Measurements from ENCODE around the gene THG1L.
A peak's percentile ranks its signal among the peaks of the same experiment; 100 is the strongest.

DNA sequence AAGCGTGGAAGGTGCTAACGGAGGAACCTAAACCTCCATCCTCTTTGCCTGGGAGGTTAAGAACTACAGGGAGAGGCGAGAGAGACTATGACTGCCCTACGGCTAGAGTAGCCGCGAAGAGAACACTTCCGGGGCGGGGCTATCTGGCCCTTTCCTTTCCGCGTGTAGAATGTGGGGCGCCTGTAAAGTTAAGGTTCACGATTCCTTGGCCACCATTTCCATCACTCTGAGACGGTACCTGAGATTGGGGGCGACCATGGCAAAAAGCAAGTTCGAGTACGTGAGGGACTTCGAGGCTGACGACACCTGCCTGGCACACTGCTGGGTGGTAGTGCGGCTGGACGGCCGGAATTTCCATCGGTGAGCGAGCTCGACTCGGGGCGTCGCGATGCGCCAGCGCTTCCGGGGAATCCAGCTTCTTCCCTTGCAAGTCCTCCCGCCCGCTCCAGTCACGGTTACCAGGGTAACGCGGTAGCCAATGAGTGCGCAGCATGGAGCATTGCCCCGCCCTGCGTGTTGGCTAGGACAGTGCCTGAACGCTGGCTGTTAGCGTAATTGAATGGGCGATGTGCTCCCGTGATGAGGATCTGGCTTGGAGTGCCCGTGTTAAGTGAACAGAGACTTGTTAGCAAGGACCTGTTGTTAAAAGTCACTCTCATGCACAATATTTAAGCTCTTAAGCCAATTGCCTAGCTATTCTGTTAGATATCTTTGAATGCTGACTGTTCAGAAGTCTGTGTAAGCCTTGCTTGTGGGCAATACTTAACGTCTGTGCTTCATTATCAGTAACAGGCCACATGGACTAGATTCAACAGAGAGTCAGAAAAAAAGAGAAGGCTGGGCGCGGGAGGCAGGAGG, at the start of gene THG1L:
- TF ChIP-seq POLR2A (IDR thresholded peaks at IDR 0.05; ENCODE audit: low read length): peak; percentile 96
- no peak for TF ChIP-seq GATA1 (IDR thresholded peaks at IDR 0.05; ENCODE audit: low read depth, low read length)
